Endometrial microvascular endothelial cells (primary cell): ENCODE measurements around the gene APOA4. TPM values are rescaled to one million over a fixed set of nuclear protein-coding genes. Genes with fewer than 3 reads are reported as not detected.

Source experiments
- in situ Hi-C: cut with HindIII; loops from 2 replicates; pipeline ENCODE4 v1.10.0; 2017; ENCODE audit warnings: low sequenced_read_pairs, low pct_unique_long_range_greater_than_20kb; ENCODE audit errors: inconsistent ontology term
- total RNA-seq: library from RNA; depleted of rRNA; stranded (reverse); fragments of >200 nt; gene quantifications from one replicate; pipeline ENCODE4 v1.2.3, GENCODE V29; 2015; ENCODE audit errors: inconsistent ontology term

The APOA4 gene
- total RNA-seq, result not detected

DNA sequence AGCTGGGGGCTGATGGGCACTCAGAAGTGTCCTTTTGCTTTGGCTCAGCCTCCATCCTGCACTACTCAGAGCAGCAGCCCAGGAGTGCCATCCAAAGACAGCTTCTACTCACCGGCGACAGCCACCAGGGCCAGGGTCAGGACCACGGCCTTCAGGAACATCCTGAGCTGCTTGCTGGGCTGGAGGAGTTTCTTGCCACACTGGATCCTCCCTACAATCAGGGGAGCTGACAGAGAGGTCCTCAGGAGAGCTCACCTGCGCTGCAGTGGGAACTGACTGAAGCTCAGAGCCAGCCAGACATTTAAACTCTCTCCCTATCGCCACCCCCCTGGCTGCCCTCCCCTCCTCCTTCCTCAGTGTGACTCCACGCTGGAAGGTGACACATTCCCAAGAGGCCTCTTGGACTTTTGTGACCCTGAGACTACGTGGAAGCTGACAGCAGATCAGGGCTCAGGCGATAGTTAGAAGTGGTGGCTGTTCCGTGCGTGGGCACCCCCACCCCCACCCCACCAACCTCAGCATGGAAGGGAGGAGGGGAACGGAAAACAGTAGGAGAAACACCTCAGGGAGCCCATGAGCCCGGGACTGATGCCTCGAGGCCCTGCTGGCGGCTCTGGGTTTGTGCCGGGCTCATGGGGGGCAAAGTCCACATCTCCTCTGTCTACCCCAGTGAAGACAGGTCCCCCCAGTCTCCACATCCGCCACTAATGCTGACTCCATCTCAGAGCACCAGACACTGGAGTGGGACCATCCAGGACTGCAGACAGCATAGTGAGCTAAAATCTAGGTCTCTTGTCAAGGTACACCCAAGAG, at the start of gene APOA4:
APOA4 (minus strand) TSS at position 274 of the 813 bp plus-strand sequence; CDS start at position 161, 113 bp downstream.
- in situ Hi-C loops, result no loop called here

DNA sequence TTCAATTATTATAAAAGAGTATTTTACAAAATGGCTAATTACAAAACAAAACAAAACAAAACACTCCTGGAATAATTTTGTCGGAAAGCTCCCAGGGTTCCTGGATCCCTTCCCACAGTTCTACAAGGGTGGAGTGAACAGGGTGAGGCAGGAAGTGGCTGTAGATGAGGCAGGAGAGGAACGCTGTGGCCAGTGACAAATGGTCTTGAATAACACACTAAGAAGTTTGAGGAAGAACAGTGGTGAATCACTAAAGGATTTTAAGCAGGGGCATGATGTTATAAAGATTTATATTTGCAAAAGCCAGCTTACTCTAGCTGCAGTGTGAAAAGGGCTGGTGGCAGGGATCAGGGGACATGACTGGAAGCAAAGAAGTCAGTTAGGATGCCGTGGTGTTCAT, 48.1 kb upstream of the APOA4 start:
- in situ Hi-C loops, result no loop called here

DNA sequence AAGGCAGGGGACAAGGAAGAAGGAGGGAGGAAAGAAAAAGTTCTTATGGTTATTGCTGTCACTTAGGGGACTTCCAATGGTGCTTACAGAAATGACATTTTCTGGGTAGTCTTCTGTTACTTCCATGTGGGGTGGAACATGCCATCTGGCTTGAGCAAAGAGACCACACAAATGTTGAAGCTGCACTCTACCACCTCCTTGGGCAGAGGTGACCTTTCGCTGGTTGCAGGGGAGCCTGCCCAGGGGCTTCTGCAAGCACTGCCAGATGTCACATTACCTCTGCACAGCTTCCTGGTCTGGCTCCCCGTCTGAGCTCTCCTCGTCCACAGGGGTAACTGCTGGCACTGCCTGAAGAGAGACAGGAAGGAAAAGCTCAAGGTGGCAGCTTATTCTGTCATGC, 47.0 kb upstream of the APOA4 start:
- in situ Hi-C loops, result no loop called here

DNA sequence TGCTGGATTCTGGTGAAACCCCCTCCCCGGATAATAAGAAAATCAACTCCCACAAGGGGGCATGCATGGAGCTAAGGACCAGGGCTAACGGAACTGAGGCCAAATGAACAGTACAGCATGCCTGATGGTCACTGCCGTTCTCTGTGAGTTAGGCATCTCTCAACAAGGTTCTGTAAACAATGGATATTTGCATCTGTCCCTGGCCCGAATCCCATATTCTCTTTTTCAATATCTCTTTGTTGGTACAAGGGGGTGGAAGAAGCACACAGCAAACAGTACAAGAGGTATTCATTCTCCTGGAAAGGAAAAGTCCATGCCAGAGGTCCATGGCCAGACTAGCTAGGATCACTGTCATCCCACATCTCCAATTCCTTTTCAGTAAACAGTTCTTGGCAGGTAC, 46.5 kb upstream of the APOA4 start:
- in situ Hi-C loops, result no loop called here

DNA sequence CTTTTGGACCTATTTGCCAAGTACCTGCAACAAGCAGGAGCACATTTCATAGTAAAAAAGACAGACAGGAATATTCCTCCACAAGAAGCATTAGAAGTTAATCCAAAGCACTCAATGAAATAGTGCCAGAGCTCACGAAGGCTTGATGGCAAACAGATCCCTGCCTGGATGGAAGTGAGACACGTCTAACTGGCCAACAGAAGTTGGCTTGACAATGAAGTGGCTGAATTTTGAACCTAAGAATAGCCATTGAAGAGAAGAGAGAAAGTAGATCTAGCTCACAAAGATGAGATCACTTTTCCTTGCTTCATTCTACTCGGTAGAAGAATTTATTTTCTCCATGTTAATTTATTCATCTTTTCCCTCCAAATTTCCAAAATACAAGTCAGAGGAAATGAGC, 45.0 kb upstream of the APOA4 start:
- in situ Hi-C loops, result no loop called here

DNA sequence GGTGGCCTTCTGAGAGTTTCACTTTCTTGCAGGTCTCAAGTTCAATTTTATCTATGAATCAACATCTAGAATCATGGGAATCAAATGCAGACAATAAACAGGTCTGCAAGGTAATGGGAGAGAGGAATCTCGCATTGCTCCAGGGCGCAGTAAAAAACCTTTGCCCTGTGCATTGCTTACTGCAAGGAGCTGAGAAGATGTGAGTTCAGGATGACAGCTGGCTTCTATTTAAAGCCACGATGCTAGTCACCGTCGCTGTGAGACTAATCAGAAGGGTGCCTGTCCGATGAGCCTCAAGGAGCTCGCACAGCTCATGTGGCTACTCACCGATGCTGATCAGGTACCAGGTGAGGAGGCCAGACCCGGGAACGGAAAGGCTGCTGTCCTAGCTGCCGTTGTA, 44.5 kb upstream of the APOA4 start:
- in situ Hi-C loops, result no loop called here

DNA sequence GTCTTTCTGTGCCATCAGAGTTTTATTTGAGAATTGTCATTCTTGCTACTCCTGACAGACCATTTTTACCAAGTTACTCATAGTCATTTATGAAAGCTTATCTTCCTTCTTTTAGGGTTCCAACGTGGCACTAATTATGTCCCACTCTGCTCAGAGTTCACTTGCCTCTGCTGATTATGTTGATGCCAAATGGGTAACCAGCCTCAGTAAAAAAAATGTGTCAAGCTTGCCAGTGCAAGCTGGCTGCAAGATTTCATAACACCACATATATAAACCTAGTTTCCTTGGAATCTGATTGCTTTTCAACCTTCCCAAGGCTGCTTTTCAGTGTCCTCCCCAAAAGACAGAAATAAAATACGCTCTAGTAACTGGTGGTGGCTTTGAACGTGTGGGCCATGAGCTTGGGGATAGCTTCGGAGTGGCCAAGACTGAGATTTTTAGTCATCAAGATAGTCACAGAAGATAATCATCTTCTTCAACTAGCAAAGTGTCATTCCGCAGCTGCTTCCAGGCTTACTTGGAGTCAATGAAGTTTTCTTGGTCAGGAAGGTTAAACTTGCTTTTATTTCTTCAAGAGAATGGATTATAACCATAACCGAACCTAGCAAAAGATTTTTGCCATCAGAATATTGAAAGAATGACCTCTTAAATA, 43.8 kb upstream of the APOA4 start:
- in situ Hi-C loops, result no loop called here

DNA sequence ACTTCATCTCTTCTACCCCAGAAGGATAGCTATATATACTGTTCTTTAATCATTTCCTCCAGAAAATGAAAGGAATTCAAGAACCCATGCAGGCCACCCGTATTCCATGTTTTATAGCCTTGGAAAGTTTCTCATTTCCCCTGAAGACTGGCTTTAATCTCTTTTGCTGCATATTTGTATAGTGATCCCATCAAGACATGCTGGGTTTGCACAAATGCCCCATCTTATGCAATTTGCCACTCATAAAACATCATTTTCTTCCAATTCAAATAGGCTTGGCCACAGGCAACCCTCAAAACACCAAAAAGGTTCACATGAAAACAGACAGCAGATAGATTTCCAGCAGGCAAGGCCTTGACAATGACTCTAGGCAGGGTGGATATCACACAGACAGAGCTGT, 42.6 kb upstream of the APOA4 start:
- in situ Hi-C loops, result no loop called here

DNA sequence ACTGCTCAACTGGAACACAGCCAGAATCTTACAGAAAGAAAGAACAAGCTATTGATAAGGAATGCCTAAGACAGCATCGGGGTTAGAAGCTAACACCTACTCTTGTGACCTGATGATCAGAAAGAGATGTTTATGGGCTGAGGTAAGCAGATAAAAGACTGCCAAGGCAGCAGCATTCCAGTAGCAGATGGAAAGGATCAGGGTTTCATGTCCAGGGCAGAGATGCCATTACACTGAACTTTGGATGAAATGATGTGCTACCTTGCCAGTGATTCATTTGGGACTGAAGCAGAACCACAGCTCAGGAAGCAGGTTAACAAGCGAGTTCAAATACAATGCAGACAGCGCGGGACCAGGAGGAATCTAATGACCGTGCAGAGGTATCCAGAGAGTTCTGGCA, 41.4 kb upstream of the APOA4 start:
- in situ Hi-C loops, result no loop called here

DNA sequence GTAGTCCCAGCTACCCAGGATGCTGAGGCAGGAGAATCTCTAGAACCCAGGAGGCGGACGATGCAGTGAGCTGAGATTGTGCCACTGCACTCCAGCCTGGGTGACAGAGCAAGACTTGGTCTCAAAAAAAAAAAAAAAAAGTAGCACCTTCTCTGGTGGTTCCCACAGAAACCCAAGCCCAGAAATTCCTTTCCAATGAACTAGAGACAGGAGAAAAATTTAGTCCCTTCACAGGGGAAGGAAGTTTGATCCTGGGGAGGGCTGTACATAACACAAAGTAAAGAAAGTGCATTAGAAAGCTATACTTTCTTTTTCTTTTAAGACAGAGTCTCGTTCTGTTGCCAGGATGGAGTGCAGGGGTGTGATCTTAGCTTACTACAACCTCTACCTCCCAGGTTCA, 39.8 kb upstream of the APOA4 start:
- in situ Hi-C loops, result no loop called here

DNA sequence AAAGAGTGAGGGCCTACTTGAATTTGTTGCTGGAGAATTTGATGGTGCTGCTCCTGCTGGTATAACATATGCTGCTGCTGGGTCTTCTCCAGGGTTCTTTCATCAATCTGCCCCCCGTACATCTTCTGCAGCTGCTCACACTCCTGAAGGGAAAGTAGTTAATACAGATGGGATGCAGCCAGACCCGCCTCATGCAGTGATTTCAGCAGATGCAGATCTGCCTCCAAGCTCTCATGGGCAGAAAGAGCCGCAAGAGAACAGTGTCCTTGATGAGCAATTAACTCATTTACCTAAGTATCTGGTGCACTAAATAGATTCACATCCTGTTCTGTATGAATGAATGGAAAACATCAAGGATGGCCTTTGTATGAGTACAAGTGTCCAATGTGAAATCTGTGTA, 39.1 kb upstream of the APOA4 start:
- in situ Hi-C loops, result no loop called here

DNA sequence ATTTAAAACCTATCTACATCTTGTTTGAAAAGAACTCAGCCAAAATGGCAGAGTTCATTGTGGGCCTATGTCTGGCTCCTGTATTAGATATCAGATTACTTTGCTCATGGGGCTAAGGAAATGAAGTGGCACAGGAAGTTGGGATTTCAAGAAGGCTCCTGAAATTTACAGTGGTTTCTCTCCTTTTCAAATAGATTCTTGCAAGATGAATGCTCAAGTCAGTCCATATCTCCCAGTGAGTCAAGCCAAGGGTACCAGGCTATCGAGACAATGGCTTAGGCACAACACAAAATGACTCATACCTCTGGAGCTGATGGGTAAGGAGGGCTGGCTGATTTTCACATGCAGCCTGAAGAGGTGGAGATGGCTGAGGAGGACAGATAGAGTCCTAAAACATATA, 38.4 kb upstream of the APOA4 start:
- in situ Hi-C loops, result no loop called here

DNA sequence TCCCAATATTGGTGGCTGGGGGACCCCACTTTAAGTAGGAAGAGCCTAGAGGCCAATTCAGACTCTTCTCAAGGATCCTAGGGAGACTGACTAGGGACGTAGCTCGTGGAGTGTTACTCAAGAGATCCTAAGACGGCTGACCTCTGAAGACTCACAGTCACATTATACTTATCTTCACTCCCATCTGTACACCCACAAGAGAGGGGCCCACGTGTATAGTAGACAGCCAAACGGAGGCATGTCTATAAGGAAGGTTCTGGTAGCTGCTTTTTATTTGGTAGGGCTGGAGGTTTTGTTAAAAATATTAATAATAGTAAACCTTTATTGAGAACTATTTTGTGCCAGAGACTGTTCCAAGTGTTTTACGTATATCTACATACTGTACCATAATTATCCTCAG, 37.2 kb upstream of the APOA4 start:
- in situ Hi-C loops, result no loop called here

DNA sequence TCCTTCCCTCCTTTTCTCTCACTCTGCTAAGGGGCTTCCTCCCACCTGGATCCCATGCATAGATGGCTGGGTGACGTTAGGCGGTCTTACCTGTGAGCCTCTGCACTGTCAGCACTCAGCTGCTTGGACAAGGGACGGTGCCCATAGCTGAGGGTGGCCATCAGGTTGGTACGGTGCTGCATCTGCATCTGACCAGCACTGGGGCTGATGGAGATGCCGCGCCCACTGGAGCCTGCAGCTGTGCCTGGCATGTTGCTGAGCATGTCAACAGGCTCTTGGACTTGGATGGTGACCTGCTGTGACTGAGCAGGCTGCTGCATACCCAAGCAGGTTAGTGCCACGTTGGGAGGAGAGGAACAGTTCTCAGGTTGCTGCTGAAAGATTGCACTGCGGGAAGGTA, 36.1 kb upstream of the APOA4 start:
- in situ Hi-C loops, result no loop called here

DNA sequence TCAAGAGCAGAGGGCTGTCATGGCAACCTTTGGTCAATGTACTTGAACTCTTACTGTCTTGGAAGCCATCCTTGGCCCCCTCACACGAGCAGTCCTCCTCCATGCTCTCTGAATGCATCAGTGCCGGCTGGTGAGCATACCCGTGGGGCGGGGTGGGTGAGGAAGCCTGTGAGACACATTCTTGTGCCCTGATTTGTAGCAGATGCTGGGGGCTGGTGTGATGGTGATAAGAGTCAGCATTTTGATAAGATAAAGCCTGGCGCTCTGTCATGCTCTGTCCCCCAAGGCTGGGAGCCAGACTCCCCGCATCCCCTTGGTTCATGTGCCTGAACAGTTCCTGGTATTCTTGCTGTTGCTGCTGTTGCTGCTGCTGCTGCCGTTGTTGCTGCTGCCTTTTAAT, 34.8 kb upstream of the APOA4 start:
- in situ Hi-C loops, result no loop called here

DNA sequence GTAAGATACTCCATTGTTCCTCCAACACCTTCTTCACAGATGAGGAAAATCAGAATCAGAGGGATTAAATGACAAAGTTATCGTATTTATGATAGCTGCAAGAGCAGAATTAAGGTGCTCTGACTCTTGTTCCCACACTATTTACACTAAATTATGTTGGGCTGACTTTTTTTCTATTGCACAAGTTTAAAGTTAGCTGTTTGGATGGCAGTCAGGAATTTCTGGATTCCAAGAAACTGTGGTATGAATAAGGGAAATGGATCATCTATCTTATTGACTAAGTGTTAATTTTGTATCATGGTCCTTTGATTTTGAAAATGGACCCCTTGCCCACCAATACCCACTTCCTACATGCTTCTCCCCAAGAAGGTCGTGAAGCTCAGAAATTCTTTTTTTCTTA, 34.2 kb upstream of the APOA4 start:
- in situ Hi-C loops, result no loop called here

DNA sequence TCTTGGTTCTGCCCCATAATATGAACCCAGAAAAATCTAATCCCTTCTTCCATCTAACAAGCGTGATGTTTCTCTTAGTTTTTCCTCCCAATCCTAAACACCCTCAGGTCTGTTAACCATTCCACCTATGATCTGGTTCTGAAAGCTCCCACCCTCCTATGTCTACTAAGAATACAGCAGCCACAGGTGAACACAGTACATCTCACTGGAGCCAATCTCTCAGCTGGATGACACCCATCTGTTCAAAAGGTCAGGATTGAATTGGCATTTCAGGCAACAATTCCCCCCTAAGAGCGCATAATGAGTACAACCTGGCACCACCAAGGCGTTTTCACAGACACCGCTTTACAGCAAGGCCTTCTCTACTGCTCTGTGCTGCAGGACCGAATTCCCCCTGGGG, 33.3 kb upstream of the APOA4 start:
- in situ Hi-C loops, result no loop called here

DNA sequence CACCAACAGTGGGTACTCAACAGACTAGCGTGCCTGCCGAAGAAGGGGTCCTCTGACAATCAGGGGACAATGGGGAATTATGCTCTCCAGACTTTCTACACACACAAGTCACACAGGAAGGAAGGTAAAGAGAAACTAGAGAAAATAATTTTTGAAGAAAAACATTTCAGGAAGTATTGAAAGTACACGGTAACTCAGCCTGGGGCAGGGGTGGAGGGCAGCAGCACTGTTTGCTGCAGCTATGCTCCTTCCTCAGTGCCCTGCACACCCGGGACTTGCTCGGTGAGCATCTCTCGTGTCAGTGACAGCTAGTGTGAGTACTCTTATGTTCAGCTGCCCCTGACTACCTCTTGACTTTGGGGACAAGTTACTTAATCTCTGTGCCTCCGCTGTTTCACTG, 32.3 kb upstream of the APOA4 start:
- in situ Hi-C loops, result no loop called here

DNA sequence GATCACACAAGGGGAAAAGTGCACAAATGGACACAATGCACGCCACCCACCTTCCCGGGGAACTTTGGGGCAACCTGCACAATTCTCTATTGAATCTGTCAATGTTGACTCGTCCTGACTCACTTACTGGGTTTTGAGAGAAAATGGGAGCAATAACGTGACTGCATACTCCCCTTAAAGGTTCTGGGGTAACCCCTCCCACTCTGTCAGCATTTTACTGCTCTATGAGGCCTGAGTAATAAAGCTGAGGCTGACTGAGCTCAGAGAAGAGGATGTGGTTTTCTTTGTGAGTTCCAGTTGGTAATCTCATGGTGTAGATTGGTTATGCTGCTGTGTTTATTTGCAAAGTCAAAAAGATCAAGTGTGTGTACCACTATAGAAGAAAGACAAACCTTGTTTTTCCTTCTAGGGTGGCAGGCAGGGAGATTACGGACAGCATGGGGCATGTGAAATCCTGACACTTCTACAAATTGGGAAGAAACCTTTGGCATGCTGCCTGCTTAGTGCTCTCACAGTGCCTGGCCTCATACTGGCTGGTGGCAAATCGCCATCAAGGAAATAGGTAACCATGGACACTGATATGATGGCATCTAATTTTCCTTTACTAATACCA, 30.5 kb upstream of the APOA4 start:
- in situ Hi-C loops, result no loop called here
